ENCODE data around the gene HS3ST5.

- TF ChIP-seq CTCF (IDR thresholded peaks at IDR 0.05): no peak
- TF ChIP-seq POLR2A (IDR thresholded peaks at IDR 0.05): no peak
Measured at GRCh38 chr6:114274836-114275235, 68.0 kb downstream of the HS3ST5 start.

All from esophagus squamous epithelium (tissue), 4 donors.